GM18526 (cell line): Measurements from ENCODE around the gene KLHL29.

ENCODE experiments used
- POLR2A ChIP-seq: IDR thresholded peaks from 3 replicates; pipeline ENCODE4 v1.6.1; 2011; ENCODE audit not compliant: insufficient read length; ENCODE audit errors: extremely low read depth

Gene KLHL29

GRCh38 chr2:23496456-23496855 lies 111.5 kb downstream of the KLHL29 start:
- TF ChIP-seq POLR2A: no peak

DNA sequence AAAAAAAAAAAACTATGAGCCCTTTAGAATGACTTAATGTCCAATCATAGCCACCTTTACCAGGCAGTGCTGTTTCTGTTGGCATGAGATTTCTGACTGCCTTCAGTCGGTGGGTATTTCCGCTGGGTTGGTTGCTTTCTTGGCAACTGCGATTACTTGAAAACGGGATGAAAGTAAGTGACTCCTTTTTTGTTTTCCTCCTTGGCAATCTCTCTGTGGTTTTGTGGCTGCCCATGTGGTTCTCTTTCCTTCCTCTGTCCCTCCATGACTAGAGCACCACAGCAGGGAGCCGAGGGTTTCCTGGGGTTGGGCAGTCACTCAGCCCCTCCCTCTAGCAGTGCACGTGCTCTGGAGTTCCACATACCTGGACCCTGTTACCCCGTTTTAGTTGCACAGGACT lies 112.1 kb downstream of the KLHL29 start:
- no peak for TF ChIP-seq POLR2A

GRCh38 chr2:23497536-23497935 lies 112.6 kb downstream of the KLHL29 start:
- no peak for TF ChIP-seq POLR2A

DNA sequence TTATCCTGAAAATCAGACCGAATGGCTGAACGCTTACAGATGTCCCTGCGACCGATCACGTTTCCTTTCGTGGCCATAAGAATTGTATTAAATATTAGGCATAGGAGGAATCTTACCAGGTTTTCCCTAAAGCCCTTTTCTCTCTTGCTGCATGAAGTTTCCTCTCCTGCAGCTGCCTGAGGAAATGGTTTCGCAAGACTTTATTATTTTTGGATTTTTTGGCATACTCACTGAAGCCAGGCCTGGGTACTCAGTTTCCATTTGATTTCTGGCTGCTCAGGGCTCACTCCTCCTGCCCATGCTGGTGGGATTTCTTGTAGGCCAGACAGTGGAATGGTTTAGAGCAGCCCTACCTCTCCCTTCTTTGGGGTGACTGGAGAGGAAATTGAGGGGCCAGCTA lies 114.0 kb downstream of the KLHL29 start:
- no peak for TF ChIP-seq POLR2A

GRCh38 chr2:23499439-23499838 lies 114.5 kb downstream of the KLHL29 start:
- no peak for TF ChIP-seq POLR2A

DNA sequence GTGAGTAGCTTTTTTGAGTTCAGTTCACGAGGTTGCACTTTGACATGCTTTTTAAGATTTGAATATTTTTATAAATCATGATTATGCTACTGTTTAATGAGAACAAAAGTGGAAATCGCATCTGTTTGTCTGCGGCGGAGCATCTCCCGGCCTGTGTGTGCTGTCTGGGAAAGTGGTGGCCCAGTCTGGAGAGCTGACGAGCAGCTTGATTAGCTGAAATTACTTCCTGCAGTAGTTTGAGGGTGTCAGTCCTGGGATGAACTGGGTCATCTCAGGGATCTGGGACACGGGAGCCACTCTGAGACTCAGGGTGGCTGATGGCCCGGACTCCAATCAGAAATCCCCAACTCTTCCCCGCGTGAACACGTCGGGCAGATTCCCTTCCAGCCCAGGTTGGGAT lies 115.9 kb downstream of the KLHL29 start:
- no peak for TF ChIP-seq POLR2A

DNA sequence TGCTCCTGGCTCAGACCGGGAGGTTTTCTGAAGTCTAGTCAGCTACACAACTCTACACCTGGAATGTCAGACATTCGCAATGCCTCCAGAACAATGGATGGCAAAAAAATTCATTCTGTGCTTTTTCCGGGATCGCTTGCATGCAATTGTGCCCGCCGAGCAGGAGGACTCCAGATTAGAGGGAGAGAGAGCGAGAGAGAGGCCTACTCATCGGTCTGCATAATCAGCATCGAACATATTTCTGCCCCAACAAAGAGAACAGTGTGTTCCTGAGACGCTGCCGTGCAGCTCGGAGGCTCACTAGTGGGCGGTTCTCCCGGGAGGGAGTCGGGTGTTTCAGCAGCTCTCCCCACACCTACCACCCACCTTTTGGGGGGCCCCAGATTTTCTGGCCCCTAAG lies 117.1 kb downstream of the KLHL29 start:
- no peak for TF ChIP-seq POLR2A

DNA sequence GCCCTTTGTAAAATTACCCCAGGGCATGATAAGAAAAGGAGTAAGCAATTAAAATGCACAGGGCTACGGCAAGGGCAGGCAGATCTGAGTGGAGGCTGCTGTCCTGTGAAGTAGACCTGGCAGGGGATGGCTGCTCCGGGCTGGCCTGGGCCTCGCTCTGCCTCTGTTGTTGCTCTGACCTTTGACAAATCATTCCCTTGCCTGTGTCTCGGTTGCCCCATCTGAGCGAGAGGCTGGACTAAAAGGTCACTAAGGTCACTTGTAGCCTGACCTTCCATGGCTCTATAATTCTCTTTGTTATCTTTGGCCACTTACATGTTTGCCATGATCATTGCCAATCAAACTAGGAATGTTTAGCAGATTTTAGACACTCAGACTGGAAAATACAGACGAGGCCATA lies 118.1 kb downstream of the KLHL29 start:
- TF ChIP-seq POLR2A: no peak

DNA sequence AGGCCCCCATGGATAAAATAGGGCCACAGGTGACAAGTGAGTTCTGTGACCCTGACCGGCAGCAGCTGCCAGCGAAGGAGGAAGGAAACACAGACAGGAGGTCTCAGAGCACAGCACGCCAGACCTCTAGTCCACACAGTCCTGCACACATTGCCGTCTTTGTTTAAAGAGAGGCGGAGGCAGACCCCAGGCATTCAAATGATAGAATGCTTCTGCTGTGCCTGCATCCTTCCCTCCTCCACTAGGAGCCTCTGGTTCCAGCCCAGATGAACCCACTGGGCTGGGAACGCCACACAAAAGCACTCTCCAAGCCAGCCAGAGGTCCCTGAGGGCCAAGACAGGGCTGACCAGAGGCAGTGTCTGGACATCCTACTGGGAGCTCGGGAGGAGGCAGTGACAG lies 118.7 kb downstream of the KLHL29 start:
- no peak for TF ChIP-seq POLR2A

DNA sequence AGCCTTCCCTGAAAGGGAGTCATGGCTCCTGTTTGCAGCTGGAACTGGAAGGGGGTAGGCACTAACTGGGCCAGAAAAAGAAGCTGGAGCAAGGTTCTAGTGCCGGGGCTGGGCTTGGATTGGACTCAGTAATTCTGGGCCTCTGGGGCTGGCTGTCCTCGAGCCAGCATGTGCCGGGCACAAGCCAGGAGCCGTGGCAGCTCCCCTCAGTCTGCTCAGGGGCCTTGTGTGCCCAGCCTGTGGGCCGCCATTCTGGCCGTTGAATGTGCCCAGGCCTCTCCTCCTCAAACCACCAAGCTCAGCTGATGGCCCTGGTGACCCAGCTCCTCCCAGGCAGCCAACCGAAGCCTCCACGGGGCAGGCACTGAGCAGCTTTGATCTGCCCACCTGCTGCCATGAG lies 119.6 kb downstream of the KLHL29 start:
- TF ChIP-seq POLR2A: no peak

DNA sequence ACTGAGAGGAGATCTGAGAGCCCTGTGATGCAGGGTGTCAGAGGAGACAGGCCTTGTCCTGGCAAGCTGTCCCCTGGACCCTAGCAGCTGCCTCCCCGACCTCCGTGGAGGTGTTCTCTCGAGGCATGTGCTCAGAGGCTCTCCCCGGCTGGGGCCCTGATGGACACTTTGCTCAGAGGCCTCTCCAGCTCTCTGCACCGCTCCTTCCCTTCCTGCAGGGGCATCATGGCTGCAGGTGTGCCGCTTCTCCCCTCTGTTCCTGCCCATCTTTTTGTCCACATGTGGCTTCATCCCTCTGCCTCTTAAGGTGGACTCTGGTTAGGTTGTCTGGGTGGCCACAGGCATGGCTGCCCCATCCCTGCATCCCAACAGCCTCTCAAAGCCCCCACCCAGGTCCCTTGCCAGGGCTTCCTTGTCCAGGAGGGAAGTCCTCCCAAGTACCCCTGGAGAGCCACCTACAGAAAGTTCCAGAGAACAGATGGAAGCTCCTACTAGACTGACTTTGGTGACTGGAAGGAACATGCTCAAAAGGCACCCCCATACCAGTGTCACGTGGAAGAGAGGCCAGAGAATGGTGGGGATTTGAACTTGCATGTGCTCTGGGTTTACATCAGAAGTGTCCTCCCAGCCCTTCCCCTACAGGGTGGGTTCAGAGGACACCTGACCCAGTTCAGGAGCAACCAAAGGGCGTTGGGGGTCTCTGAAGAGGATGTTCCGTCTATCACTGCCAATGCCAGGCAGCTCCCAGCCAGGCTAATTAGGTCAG lies 120.4 kb downstream of the KLHL29 start:
- no peak for TF ChIP-seq POLR2A

GRCh38 chr2:23505984-23506380 lies 121.0 kb downstream of the KLHL29 start:
- TF ChIP-seq POLR2A: no peak

- TF ChIP-seq POLR2A: no peak
Observed at GRCh38 chr2:23506531-23507266, 121.7 kb downstream of the KLHL29 start.

- no peak for TF ChIP-seq POLR2A
Observed at GRCh38 chr2:23507267-23508065, 122.5 kb downstream of the KLHL29 start.

DNA sequence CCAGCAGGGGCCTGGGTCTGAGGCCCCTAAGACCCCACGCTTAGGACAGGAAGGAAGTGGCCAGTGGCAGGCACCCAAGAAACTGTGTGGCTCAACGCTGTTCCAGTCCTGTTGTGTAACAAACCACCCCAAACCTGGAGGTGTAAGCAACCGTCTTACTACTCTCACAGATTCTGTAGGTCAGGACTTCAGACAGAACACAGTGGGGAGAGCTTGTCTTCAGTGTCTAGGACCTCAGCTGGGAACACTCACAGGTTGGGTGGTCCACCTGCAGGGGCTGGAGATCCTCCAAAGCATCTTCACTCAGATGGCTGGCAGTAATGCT lies 123.0 kb downstream of the KLHL29 start:
- no peak for TF ChIP-seq POLR2A

GRCh38 chr2:23509103-23509502 lies 124.1 kb downstream of the KLHL29 start:
- TF ChIP-seq POLR2A: no peak
